Ureter (tissue), 1 donor: Measurements from ENCODE around the gene OR2Y1. TPM values are rescaled to one million over a fixed set of nuclear protein-coding genes. Genes with fewer than 3 reads are reported as not detected.
"Not testable (repeated sequence)": the region's sequence is repeated elsewhere in the genome, so short reads cannot be mapped to it uniquely, and the experiment has no call there.

ENCODE experiments used
- DNase-seq: peaks from one replicate; pipeline ENCODE4 v3.0.0-alpha.2; 2020; ENCODE audit warnings: low spot score
- total RNA-seq: library from RNA; stranded (reverse); gene quantifications from one replicate; pipeline ENCODE4 v1.2.4, GENCODE V29; 2023
- donor health status: DM: yes; HTN: yes; CAD: no.

OR2Y1 gene
- total RNA-seq, 1 donor from 2014 or later, result not detected

DNA sequence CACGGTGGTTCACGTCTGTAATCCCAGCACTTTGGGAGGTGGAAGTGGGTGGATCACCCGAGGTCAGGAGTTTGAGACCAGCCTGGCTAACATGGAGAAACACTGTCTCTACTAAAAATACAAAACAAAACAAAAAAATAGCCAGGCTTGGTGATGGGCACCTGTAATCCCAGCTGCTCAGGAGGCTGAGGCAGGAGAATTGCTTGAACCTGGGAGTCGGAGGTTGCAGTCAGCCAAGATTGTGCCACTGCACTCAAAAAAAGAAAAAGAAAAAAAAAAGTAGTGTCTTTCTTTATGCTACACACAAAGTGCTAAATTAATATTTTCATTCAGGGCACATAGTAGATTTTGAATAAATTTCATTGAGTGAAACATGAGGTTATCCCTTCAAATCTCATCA, 1.1 kb upstream of the OR2Y1 start:
- not testable (repeated sequence) for DNase-seq

DNA sequence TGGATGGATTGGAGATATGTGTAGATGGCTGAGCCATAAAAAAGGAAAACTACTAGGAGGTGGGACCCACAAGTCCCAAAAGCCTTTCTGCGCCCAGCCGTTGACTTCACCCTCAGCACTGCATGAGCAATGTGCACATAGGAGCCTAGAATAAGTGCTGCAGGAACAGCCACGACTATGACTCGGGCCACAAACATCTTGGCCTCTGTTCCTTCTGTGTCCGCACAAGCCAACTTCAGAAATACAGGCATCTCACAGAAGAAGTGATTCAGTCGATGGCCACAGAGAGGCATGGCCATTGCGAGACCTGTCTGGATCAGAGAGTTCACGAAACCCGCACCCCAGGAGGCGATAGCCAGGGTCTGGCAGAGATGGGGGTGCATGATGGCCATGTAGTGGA, 587 bp downstream of the OR2Y1 start:
- no peak for DNase-seq

DNA sequence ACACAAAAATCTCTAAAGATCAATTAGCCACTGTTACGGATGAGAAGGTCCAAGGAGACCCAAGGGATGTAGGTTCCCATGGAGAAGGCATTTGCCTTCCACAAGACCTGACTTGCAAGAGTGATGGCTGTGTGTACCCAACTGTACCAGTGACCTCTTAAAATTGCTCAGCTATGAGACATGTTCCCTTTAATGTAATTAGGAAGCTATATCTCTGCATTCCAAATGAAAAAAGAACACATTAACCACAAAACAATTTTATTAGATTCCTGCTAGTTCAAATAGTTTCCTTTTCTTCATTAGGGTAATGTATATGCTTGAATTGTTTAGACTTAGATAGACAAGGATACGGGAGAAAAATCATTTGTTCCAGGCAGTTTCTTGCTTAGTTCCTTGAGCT, 3.3 kb downstream of the OR2Y1 start:
- DNase-seq, result no peak

DNA sequence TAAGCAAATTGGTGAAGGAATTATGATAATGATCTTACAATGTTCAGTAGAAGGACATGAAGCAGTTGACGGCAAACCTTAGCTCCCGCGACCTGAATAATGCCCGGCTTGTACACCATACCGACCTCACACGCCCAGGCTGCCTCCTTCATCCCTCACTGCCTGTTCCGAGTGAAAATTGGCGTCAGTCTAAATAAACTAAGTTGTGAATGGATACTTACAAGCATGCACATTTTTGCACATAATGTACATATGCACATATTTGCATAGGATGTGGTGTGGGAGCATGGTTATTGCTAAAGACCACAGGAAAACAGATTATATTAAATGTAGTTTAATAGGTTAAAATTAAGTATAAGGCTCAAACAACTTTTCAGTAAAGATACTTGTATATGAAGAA, 14.9 kb downstream of the OR2Y1 start:
- DNase-seq, result no peak

DNA sequence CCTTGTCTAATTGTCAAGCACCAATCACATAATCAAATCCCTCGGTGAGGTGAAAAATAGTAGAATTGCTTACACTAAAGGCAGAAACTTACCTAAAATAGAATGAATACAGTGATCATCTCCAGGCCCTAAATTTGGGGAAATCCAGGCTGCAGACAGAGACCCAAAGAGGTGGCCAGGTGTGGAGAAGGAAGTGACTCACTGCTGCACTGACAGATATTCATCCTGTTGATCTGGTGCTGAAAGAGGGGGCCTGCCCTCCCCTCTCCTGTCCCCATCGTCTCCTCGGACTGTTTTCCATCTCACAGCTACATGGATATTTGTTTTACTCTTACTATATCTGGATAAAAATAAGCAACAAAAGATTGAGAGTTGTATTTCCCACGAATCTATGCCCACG, 15.9 kb downstream of the OR2Y1 start:
- DNase-seq, result no peak

DNA sequence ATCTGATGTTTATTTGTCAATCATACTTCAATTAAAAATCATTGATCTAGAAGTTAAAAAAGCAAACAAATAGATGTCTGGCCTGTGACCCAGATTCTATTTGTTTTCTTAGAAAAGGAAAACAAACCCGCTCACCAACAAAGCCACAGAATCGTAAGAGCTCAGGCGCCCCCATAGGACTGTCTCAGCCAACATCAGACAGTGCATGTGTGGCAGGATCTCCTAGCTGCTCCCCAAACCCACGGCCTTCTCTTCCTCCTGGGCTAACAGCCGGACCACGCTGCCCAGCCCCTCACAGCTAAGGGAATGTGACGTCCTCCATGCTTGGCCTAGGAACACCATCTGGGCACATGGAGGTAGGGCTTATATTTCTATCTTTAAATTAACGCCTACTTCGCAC, 19.4 kb downstream of the OR2Y1 start:
- DNase-seq, result no peak

DNA sequence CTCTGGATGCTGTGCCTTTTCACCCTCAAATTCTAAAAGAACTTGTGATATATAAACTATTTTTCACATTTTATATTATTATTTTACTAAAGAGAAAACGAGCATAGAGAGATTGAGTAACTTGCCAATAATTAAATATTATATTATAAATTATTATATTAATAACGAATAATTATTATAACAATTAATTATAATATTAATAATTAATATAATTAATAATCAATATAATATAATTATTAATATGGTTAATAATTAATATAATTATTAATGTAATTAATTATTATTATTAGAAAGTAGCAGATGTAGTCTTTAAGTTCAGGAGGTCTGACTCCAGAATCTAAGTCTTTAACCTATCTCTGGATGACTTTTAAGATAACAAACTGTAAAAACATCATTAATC, 20.1 kb downstream of the OR2Y1 start:
- DNase-seq, result no peak

DNA sequence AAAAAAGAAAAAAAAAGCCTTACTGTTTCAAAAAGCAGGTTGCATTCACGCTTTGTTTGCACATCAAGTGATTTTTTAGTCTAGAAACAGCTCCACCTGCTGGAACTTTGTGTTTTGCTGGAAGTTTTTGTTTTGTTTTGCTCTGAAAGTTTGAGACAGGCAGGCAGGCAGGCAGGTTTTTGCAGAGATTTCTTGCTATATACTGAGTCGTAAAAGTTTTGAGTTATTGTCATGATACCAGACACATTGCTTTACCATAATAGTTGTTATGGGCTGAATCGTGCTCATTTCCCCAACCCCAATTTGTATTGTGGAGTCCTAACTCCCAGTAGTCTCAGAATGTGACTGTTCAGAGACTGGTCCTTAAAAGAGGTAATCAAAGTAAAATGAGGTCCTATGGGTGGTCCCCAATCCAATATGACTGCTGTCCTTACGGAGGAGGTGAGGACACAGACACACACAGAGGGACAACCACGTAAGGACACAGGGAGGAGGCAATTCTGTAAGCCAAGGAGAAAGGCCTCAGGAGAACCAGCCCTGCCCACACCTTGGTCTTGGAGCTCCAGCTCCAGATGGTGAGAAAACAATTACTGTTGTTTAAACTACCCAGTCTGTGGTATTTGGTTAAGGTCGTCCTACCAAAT, 20.9 kb downstream of the OR2Y1 start:
- DNase-seq, result no peak

DNA sequence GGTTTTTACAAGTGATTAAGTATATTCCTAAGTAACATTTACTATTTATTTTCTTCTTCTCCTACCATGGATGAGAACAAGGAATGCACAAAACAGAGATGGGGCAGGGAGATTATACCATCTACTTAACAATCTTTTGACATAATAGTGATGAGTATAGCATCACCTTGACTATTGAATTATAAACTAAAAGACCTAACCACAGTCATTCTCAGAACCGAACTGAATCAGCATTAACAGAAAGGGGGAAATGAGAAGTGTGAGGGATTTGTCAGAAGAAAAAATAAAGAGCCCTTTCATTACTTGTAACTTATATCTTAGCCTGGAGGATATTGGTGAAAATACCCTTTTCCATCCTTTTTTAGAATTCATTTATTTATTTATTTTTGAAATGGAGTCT, 21.9 kb downstream of the OR2Y1 start:
- no peak for DNase-seq

DNA sequence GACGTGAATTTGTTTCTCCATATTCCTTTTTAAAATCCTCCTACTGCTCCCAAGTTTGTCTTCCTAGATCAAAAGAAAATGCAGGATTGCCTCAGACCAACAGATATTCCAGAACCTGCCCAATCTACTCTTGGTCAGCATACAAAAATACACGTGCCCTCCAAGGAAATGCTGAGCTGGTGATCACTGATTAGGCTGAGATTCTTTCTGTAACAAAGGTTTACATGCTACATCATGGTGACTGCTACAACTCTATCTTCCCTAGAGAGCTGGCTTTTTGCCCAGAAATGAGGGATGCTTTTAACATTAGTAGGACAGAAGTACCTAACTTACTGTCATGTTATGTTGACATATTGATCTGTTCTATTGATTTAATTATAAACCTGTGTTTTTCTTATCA, 35.5 kb downstream of the OR2Y1 start:
- DNase-seq, result no peak

DNA sequence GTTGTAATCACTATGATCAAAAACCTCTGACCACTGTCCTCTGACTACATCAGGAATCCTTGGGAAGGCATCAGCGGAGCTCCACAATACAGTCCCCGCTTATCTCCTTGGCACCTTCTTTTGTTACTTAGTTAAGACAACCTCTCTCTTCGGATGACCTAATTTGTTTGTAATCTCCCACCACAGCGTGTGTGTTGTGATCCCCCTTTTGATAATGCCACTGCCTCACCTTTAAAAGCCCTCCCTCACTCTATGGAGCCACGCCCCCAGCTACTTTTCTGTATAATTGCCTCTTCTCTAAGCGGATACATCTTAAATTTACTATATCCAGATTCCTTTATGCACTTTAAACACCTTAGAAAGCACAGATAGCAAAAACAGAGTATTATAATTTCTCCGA, 35.9 kb downstream of the OR2Y1 start:
- DNase-seq, result no peak

DNA sequence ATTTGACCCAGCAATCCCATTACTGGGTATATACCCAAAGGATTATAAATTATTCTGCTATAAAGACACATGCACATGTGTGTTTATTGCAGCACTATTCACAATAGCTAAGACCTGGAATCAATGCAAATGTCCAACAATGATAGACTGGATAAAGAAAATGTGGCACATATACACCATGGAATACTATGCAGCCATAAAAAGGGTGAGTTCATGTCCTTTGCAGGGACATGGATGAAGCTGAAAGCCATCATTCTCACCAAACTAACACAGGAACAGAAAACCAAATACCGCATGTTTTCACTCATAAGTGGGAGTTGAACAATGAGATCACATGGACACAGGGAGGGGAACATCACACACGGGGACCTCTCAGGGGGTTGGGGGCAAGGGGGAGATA, 36.5 kb downstream of the OR2Y1 start:
- DNase-seq, result not testable (repeated sequence)

DNA sequence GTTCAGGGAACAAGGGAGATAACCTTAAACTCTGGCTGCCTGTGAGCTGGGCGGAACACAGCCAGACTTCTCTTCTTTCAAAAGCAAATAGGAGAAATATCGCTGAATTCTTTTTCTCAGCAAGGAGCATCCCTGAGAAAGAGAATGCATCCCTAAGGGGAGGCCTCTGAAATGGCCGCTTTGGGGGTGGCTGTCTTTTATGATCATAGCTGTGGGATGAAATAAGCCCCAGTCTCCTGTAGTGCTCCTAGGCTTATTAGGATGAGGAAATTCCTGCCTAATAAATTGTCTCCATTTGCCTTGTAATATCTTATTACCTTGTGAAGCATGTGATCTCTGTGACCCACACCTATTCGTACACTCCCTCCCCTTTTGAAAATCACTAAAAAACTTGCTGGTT, 39.4 kb downstream of the OR2Y1 start:
- DNase-seq, result not testable (repeated sequence)

DNA sequence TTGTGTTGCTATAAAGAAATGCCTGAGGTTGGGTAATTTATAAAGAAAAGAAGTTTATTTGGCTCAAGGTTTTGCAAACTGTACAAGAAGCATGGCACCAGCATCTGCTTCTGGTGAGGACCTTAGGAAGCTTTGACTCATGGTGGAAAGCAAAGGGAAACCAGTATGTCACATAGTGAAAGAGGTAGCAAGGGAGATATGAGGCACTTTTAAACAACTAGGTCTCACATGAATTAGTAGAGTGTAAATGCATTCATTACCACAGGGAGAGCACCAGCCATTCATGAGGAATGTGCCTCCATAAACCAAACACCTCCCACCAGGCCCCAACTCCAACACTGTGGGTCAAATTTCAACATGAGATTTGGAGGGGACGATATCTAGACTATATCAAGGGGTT, 40.8 kb downstream of the OR2Y1 start:
- no peak for DNase-seq

DNA sequence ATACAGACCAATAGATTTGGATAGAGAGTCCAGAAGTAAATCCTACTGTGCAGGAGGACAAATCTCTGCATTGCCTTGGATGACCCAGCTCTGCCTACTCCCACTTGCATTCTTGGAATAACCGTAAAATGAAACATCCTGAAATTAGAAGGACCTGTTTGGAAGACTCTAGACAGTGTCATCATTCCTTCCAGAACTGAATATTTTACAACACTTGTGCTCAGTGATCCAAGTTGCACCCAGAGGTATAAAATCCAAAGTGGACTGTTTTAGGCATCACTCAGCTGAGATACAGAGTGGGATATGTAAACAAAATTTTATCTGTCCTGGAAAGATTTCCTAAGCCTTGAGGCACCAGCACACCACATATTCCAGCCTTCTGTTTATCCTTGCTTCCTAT, 43.7 kb downstream of the OR2Y1 start:
- no peak for DNase-seq

DNA sequence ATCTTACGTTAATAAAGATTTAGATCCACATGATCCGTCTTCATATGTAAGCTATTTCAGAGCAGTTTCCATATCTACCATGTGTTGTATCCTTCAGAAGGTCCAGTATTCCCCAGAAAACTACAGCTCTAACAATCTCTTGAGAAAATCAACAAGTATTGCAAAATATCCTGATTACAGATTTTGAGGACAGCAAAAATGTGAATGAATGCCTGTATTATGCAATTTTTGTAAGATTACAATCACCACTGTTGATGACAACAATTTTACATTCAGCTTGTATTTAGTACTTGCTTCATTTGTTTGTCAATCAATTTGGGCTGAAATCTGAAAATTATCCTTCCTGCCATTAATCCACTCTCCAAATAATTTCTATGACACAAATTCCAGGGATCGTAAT, 47.4 kb downstream of the OR2Y1 start:
- no peak for DNase-seq

DNA sequence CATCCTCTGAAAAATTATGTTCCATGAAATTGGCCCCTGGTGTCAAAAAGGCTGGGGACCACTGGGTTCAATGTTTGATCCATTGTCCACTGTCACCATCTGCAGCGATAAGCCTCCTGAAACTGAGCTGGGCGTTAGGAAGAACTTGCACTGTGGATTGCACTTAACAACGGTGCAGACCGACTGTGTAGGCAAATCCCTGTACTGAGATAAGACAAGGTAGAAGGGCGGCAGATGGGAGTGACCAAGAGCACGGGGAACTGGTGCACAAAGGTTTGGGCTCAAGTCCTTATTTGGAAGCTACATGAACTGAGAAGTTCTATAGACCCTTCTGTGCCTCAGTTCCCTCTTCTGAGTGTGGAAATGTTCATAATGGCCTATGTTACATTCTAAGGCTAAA, 48.8 kb downstream of the OR2Y1 start:
- DNase-seq, result no peak

DNA sequence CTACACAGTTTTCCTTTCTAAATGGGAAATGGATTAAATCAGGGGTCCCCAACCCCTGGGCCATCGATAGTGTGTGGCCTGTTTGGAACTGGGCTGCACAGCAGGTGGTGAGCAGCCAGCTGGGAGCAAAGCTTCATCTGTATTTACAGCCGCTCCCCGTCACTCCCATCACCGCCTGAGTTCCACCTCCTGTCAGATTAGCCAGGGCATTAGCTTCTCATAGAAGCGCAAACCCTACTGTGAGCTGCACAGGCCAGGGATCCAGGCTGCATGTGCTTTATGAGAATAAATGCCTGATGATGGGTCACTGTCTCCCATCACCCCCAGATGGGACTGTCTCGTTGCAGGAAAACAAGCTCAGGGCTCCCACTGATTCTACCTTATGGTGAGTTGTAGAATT, 49.3 kb downstream of the OR2Y1 start:
- DNase-seq, result no peak

DNA sequence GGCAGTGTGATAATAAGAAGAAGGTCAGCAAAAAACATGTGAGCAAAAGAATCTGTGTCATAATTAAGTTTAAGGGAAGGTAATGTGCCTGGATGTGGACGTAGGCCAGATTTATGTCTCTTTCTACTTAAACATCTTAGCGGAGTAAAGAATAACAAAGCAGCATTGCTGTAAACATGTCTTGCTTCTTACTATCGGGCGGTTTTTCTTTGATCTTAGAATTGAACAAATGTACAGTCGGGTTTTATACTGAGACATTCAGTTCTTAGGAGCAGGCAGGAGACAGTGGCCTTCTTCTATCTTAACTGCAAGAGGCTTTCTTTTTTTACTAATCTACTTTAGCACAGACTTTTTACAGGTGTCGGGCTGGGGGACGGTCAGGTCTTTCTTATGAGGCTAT, 50.1 kb downstream of the OR2Y1 start:
- no peak for DNase-seq

Other genes with a start within 250 kb of the OR2Y1 start
- gene CNOT6, start 245.7 kb downstream of the OR2Y1 start, total RNA-seq, result 29.6 TPM
- gene SCGB3A1, start 148.6 kb downstream of the OR2Y1 start, total RNA-seq, result 1.4 TPM
- gene FLT4, start 90.5 kb downstream of the OR2Y1 start, total RNA-seq, result 12.1 TPM
- 151 TPM for gene MGAT1, start 62.7 kb upstream of the OR2Y1 start, total RNA-seq
- gene ZFP62, start 121.2 kb upstream of the OR2Y1 start, total RNA-seq, result 44.8 TPM
- gene BTNL8, start 159.1 kb upstream of the OR2Y1 start, total RNA-seq, result not detected
- gene BTNL3, start 248.8 kb upstream of the OR2Y1 start, total RNA-seq, result not detected